Ramos (cell line): ENCODE results near the gene ITFG2.
"Not testable (repeated sequence)": the region's sequence is repeated elsewhere in the genome, so short reads cannot be mapped to it uniquely, and the experiment has no call there.

Experiments used
- in situ Hi-C: fragments of 300-500 bp; cut with MboI; formaldehyde crosslinking; loops from one replicate; pipeline ENCODE4 v1.14.3; 2022; ENCODE audit warnings: low sequenced_read_pairs; ENCODE audit not compliant: unreplicated experiment

The ITFG2 gene

GRCh38 chr12:2858334-2858733 lies 45.9 kb downstream of the ITFG2 start:
- in situ Hi-C loops: no loop called here

- in situ Hi-C loops: no loop called here
Observed at GRCh38 chr12:2858944-2859421, 46.5 kb downstream of the ITFG2 start.

DNA sequence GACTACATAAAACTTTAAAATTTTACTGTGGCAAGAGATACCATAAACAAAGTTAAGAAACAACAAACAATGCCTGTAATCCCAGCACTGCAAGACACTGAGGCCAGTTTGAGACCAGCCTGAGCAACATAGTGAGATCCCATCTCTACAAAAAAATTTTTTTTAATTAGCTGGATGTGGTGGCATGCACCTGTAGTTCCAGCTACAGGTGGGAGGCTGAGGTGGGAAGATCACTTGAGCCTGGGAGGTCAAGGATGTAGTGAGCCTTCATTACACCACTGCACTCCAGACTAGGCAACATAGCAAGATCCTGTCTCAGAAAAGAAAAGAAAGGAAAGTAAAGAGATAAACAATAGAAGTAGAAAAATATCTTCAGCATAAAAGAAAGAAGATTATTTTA lies 47.7 kb downstream of the ITFG2 start:
- in situ Hi-C loops: no loop called here

DNA sequence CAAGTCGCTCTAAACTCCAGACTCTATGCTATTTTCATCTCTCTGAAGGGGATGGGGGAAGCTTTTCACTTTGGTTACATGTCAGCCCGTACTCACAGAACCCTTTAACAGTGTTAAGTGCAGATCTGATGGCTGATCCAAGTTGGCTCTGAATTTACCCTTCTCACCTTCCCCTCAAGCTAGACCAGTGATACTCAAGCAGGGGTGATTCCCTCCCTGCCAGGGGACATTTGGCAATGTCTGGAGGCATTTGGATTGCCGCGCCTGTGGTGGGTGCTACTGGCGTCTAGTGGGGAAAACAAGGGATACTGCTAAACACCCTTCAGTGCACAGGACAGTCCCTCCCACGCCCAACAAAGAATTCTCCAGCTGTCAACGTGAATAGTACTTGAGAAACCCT lies 50.4 kb downstream of the ITFG2 start:
- in situ Hi-C loops: no loop called here

- in situ Hi-C loops: not testable (repeated sequence)
Observed at GRCh38 chr12:2863402-2863801, 50.9 kb downstream of the ITFG2 start.

DNA sequence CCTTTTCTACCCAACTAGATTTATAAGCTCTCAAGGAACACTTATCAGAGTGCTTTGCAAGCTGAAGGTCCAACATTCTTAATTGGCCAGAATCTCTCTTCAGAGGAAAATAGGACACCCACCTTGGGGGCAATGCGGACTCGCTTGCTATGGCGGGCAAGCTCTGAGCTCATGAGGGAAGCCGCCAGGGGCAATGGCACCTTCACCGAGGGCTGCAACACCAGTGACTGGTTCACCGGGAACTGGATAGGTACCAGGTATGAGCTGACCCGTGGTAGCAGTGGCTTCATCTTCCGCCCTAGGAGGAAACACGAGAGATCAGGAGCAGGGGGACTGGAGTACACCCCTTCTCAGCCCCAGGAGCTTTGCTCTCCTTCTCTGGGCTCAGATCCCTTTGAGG lies 51.7 kb downstream of the ITFG2 start:
- in situ Hi-C loops: no loop called here

DNA sequence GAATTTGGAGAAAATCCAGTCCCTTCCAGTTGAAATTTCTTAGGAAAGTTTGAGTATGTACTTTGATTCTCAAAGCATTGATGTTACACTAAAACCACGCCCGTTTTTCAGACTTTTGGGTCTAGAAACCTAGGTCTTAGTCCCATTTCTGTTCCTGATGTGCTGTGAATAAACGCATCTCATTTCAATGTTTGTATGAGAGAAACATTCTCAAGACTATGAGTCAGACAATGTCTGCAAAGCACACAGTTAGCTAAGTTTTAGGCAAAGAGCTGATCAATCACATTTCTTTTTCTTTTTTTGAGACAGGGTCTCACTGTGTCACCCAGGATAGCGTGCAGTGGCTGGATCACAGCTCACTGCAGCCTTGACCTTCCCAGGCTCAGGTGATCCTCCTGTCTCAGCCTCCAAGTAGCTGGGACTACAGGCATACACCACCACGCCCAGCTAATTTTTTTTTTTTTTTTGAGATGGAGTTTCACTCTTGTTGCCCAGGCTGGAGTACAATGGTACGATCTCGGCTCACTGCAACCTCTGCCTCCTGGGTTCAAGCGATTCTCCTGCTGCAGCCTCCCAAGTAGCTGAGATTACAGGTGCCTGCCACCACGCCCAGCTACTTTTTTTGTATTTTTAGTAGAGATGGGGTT lies 56.6 kb downstream of the ITFG2 start:
- in situ Hi-C loops: not testable (repeated sequence)
